ENCODE results near the gene DDX19B. TPM values are rescaled to one million over a fixed set of nuclear protein-coding genes. Genes with fewer than 3 reads are reported as not detected.

Gene DDX19B
- polyA plus RNA-seq, 1 donor (not counting 4 experiments of a cell fraction or from before 2014, with no cell fraction given), result 24.6 TPM

DNA sequence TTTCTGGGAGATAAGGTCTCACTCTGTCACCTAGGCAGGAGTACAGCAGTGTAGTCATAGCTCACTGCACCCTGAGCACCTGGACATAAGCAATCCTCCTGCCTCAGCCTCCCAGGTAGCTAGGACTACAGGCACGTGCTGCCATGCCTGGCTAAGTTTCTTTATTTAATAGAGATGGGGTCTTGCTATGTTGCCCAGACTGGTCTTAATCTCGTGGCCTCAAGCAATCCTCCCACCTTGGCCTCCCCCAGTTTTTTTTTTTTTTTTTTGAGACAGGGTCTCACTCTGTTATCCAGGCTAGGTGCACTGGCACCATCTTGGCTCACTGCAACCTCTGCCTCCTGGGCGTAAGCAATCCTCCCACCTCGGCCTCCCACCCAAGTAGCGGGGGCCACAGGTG lies 21.1 kb downstream of the DDX19B start:
- no peak for TF ChIP-seq EZH2 (IDR thresholded peaks at IDR 0.05; ENCODE audit: low read length)
- TF ChIP-seq, protein P1, sequence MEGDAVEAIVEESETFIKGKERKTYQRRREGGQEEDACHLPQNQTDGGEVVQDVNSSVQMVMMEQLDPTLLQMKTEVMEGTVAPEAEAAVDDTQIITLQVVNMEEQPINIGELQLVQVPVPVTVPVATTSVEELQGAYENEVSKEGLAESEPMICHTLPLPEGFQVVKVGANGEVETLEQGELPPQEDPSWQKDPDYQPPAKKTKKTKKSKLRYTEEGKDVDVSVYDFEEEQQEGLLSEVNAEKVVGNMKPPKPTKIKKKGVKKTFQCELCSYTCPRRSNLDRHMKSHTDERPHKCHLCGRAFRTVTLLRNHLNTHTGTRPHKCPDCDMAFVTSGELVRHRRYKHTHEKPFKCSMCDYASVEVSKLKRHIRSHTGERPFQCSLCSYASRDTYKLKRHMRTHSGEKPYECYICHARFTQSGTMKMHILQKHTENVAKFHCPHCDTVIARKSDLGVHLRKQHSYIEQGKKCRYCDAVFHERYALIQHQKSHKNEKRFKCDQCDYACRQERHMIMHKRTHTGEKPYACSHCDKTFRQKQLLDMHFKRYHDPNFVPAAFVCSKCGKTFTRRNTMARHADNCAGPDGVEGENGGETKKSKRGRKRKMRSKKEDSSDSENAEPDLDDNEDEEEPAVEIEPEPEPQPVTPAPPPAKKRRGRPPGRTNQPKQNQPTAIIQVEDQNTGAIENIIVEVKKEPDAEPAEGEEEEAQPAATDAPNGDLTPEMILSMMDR (optimal IDR thresholded peaks at IDR 0.05 in 1 of 3, IDR thresholded peaks at IDR 0.05 in 1 of 3, conservative IDR thresholded peaks at IDR 0.05 in 1 of 3; ENCODE audit: extremely low read depth in 1 of 3, insufficient read depth in 2 of 3, low read length in 3 of 3), result no peak
- no peak overlapping the region for H2AFZ ChIP-seq (ENCODE audit: control insufficient read depth, low read length)
- H3K4me3 ChIP-seq (ENCODE audit: control insufficient read depth in 2 of 3, extremely low read depth in 1 of 3, insufficient read depth in 2 of 3, low read depth in 1 of 3, low read length in 3 of 3), result no peak overlapping the region
- no peak overlapping the region for H3K9ac ChIP-seq (ENCODE audit: control insufficient read depth, extremely low read depth, insufficient read depth, low read length)
- no peak overlapping the region for H3K27ac ChIP-seq (ENCODE audit: control insufficient read depth, insufficient read depth, low read length)
- DNase-seq (ENCODE audit: low read depth, low spot score) (no peak), FAIRE-seq (no peak)
- no peaks in the 10 kb centered on the region for H3K27me3 ChIP-seq (ENCODE audit: control insufficient read depth, extremely low read depth, insufficient read depth, low read length)
- no peaks in the 10 kb centered on the region for H4K20me1 ChIP-seq (ENCODE audit: control insufficient read depth, extremely low read depth, insufficient read depth, low read length)
- H3K4me1 ChIP-seq (ENCODE audit: control insufficient read depth, extremely low read depth, insufficient read depth, low read length), result no peaks in the 10 kb centered on the region
- no peak overlapping the region for H3K4me2 ChIP-seq (ENCODE audit: control insufficient read depth, extremely low read depth, insufficient read depth, low read depth, low read length)
- dilution Hi-C loops (cut with MboI; ENCODE audit: extremely low pct_ligation_motif_present, low sequenced_read_pairs), result no loop called here
- no peaks in the 10 kb centered on the region for H3K9me1 ChIP-seq (ENCODE audit: control insufficient read depth, extremely low read depth, insufficient read depth, low read length)
- H3K36me3 ChIP-seq (ENCODE audit: control insufficient read depth in 2 of 2, extremely low read depth in 1 of 2, insufficient read depth in 2 of 2, low read length in 2 of 2), result no peaks in the 10 kb centered on the region
- no peaks in the 10 kb centered on the region for H3K9me3 ChIP-seq (ENCODE audit: control insufficient read depth, low read depth, low read length)
- H3K79me2 ChIP-seq (ENCODE audit: control insufficient read depth, insufficient read depth, low read length), result no peaks in the 10 kb centered on the region

GRCh38 chr16:70324998-70325747 lies 26.2 kb downstream of the DDX19B start:
- H3K27me3 ChIP-seq (ENCODE audit: control insufficient read depth, extremely low read depth, insufficient read depth, low read length), result no peaks in the 10 kb centered on the region
- TF ChIP-seq, protein P1 (optimal IDR thresholded peaks at IDR 0.05 in 1 of 3, IDR thresholded peaks at IDR 0.05 in 1 of 3, conservative IDR thresholded peaks at IDR 0.05 in 1 of 3; ENCODE audit: extremely low read depth in 1 of 3, insufficient read depth in 2 of 3, low read length in 3 of 3), result no peak
- TF ChIP-seq EZH2 (IDR thresholded peaks at IDR 0.05; ENCODE audit: low read length), result no peak
- no peaks in the 10 kb centered on the region for H3K9me1 ChIP-seq (ENCODE audit: control insufficient read depth, extremely low read depth, insufficient read depth, low read length)
- H3K79me2 ChIP-seq (ENCODE audit: control insufficient read depth, insufficient read depth, low read length), result no peaks in the 10 kb centered on the region
- H3K36me3 ChIP-seq (ENCODE audit: control insufficient read depth in 2 of 2, extremely low read depth in 1 of 2, insufficient read depth in 2 of 2, low read length in 2 of 2), result peaks cover 0 to 2% of the 10 kb centered on the region in 2 experiments
- no peak for DNase-seq (ENCODE audit: low read depth, low spot score)
- H4K20me1 ChIP-seq (ENCODE audit: control insufficient read depth, extremely low read depth, insufficient read depth, low read length), result no peaks in the 10 kb centered on the region
- dilution Hi-C loops (cut with MboI; ENCODE audit: extremely low pct_ligation_motif_present, low sequenced_read_pairs), result no loop called here
- FAIRE-seq, result no peak
- H3K9ac ChIP-seq (ENCODE audit: control insufficient read depth, extremely low read depth, insufficient read depth, low read length), result no peak overlapping the region
- no peak overlapping the region for H3K27ac ChIP-seq (ENCODE audit: control insufficient read depth, insufficient read depth, low read length)
- no peak overlapping the region for H3K4me2 ChIP-seq (ENCODE audit: control insufficient read depth, extremely low read depth, insufficient read depth, low read depth, low read length)
- H3K4me1 ChIP-seq (ENCODE audit: control insufficient read depth, extremely low read depth, insufficient read depth, low read length), result no peaks in the 10 kb centered on the region
- H3K4me3 ChIP-seq (ENCODE audit: control insufficient read depth in 2 of 3, extremely low read depth in 1 of 3, insufficient read depth in 2 of 3, low read depth in 1 of 3, low read length in 3 of 3), result no peak overlapping the region
- H3K9me3 ChIP-seq (ENCODE audit: control insufficient read depth, low read depth, low read length), result no peaks in the 10 kb centered on the region
- H2AFZ ChIP-seq (ENCODE audit: control insufficient read depth, low read length), result no peak overlapping the region
